Islet of Langerhans (tissue), 1 donor: ENCODE data around the gene TMCC1.
"Not testable (repeated sequence)": the region's sequence is repeated elsewhere in the genome, so short reads cannot be mapped to it uniquely, and the experiment has no call there.

Source experiments
- FAIRE-seq: peaks from one replicate; lab custom pipeline; 2011; peaks lifted over from hg19 to GRCh38; lab: Jason Lieb, UNC

The TMCC1 gene

GRCh38 chr3:129835198-129835597 is 58.3 kb downstream of the TMCC1 start:
- FAIRE-seq: no peak

GRCh38 chr3:129834580-129834979 is 58.9 kb downstream of the TMCC1 start:
- no peak for FAIRE-seq

GRCh38 chr3:129831942-129832341 is 61.6 kb downstream of the TMCC1 start:
- not testable (repeated sequence) for FAIRE-seq

- FAIRE-seq: no peak
Measured at GRCh38 chr3:129831503-129831902, 62.0 kb downstream of the TMCC1 start.

GRCh38 chr3:129829640-129830039 is 63.9 kb downstream of the TMCC1 start:
- peak; percentile 99 for FAIRE-seq

- no peak for FAIRE-seq
Measured at GRCh38 chr3:129827765-129828164, 65.7 kb downstream of the TMCC1 start.

GRCh38 chr3:129824926-129825541 is 68.5 kb downstream of the TMCC1 start:
- FAIRE-seq: peak; percentile 95

- no peak for FAIRE-seq
Measured at GRCh38 chr3:129822679-129823078, 70.8 kb downstream of the TMCC1 start.

GRCh38 chr3:129822241-129822640 is 71.3 kb downstream of the TMCC1 start:
- FAIRE-seq: no peak

GRCh38 chr3:129820587-129820986 is 72.9 kb downstream of the TMCC1 start:
- no peak for FAIRE-seq

GRCh38 chr3:129812589-129812988 is 80.9 kb downstream of the TMCC1 start:
- FAIRE-seq: no peak

GRCh38 chr3:129809297-129809696 is 84.2 kb downstream of the TMCC1 start:
- no peak for FAIRE-seq

GRCh38 chr3:129796146-129796545 is 97.4 kb downstream of the TMCC1 start:
- no peak for FAIRE-seq

- no peak for FAIRE-seq
Measured at GRCh38 chr3:129795186-129796010, 98.1 kb downstream of the TMCC1 start.

GRCh38 chr3:129794311-129795185 is 99.0 kb downstream of the TMCC1 start:
- FAIRE-seq: no peak

GRCh38 chr3:129793942-129794310 is 99.6 kb downstream of the TMCC1 start:
- FAIRE-seq: no peak

GRCh38 chr3:129793319-129793718 is 100.2 kb downstream of the TMCC1 start:
- no peak for FAIRE-seq

GRCh38 chr3:129783470-129783869 is 110.0 kb downstream of the TMCC1 start:
- no peak for FAIRE-seq

GRCh38 chr3:129778871-129779270 is 114.6 kb downstream of the TMCC1 start:
- FAIRE-seq: no peak

GRCh38 chr3:129777806-129778205 is 115.7 kb downstream of the TMCC1 start:
- no peak for FAIRE-seq

- no peak for FAIRE-seq
Measured at GRCh38 chr3:129775870-129776269, 117.6 kb downstream of the TMCC1 start.

- no peak for FAIRE-seq
Measured at GRCh38 chr3:129773691-129774663, 119.5 kb downstream of the TMCC1 start.
